T-helper 9 cell (primary cell): Measurements from ENCODE around the gene RFPL2.

Experiments
- DNase-seq: peaks from one replicate; pipeline ENCODE4 v3.0.0-alpha.2; 2020
- total RNA-seq, 2 donors: gene quantifications; one replicate each; lab custom pipeline; 2026; lab: John Stamatoyannopoulos, UW

Gene RFPL2
- 0.14 to 0.48 reads per million in 2 donors for total RNA-seq

DNA sequence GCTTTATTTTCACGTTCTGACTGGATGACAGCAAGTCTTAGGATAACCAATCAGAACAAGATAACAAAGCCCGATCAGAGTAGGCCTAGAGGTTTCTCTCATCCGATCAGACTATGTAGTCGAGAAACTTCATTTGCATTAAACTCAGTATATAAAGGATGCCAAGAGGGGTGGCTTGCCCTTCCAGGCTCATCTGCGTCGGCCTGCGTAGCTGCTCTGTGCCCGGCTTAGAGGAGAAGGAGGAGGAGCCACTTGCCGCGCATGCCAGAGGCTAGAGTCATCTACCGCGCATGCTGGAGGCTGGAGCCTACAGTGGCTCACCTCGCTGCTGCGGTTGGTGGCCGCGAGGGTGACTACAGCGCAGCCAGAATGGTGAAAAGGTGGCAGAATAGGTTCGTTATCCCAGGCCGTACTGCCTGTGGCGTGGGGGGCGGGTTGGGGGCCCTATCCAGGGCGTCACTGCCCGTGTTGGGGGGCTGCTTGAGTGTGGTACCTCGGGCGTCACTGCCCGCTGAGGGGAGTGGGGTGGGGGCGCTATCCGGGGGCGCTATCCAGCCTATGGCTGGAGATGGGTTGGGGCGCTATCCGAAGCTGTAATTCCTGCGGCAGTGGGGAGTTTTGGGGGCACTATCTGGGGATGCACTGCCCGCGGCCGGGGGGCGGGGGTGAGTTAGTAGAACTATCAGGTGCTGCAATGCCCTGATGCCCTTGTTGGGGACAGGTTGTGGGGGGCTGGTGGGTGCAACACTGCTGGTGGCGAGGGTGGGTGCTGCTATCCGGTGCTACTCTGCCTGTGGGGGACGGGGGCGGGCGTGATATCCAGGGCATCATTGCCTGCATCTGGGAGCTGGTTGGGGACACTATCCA, at the start of gene RFPL2:
TSS of gene RFPL2 (minus strand) at position 218 of the 867 bp plus-strand sequence. CDS start 2,622 bp downstream, outside the sequence.
- no peak for DNase-seq

- no peak for DNase-seq
Measured at GRCh38 chr22:32249231-32249630, 44.4 kb upstream of the RFPL2 start.

- DNase-seq = no peak
Measured at GRCh38 chr22:32248276-32248675, 43.4 kb upstream of the RFPL2 start.

DNA sequence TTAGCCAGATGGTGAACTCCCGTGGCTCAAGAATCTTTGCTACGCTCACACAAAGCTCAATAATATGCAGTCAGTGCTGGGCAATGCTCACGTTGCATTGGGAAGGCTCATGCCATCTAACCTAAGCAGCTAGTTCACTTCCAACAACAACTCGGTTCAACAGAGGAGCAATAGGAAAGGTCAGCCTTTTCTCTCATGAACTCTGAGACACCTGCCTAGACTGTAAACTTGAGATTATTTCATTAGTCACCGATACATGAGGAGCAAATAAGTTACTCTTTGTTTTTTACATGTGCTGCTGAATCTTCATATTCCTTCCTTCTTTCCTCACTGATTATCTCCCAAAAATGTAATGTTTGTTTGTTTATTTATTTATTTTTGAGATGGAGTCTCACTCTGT, 41.3 kb upstream of the RFPL2 start:
- DNase-seq = no peak

DNA sequence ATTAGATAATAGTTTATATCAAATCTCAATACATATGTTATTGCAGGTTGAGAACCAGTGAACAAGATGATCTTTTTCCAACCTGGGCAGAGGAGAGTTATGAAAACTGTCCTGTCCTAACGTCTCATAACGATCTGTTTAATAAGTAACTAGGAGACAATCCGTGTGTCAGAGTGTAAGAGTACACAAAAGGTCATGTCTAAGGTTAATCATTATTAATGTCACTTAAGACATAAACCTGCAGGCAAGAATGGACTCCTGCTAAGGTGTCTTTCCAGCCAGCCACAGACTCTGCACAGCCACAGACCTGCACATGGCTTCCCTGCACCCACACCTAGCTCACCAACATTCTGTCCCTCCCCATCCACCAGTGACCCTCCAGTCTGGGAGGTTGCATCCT, 40.2 kb upstream of the RFPL2 start:
- no peak for DNase-seq

- no peak for DNase-seq
Measured at GRCh38 chr22:32244547-32244946, 39.7 kb upstream of the RFPL2 start.

DNA sequence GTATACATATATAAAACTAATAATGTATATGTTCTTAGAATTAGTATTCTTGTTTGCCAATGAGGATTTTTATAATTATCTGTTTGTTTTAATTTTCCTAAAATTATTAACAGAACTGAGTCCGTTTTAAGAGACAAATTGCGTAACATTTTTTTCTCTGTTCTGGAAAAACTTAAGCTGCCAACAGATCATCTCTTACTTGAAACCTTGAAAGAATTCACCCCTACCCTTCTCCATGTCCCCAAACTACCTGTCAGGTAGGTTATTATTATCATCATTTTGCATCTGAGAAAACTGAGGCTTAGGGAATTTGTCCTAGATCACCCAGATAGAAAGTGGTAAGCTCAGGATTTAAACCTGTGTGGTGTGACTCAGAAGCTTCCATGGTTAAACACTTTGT, 35.6 kb upstream of the RFPL2 start:
- DNase-seq = no peak

DNA sequence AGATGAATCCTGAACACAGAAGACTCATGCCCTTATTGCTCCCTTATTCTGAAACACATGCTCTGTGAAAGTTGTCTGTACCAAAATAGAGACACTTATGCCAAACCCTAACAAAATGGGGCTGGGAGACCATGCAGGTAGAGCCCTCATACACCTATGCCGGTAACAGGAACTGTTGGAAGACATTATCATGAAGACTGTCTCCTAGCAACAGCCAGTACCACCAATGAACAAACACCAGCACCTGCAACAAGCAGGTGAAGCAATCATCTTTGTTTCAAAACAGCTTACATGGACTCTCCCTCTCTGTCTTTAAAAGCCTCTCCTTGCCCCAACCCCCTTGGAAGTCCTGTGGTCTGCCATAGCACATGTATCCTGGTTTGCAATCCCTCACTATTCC, 33.0 kb upstream of the RFPL2 start:
- DNase-seq = no peak

- no peak for DNase-seq
Measured at GRCh38 chr22:32236970-32237369, 32.1 kb upstream of the RFPL2 start.

DNA sequence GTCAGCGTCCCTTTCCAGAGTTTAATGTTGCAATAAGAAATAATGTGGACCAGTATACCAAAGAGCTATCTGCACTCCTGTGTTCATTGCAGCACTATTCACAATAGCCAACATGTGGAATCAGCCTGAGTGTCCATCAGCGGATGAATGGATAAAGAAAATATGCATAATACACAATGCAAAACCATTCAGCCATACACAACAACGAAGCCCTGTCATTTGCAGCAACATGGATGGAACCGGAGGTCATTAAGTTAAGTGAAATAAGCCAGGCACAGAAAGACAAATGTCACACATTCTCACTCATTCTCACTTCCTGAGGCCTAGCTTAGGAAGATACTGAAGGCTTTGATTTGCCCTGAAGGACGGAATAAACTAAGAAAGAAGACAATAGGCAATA, 28.2 kb upstream of the RFPL2 start:
- DNase-seq = no peak

GRCh38 chr22:32232191-32232830, 27.4 kb upstream of the RFPL2 start:
- no peak for DNase-seq

DNA sequence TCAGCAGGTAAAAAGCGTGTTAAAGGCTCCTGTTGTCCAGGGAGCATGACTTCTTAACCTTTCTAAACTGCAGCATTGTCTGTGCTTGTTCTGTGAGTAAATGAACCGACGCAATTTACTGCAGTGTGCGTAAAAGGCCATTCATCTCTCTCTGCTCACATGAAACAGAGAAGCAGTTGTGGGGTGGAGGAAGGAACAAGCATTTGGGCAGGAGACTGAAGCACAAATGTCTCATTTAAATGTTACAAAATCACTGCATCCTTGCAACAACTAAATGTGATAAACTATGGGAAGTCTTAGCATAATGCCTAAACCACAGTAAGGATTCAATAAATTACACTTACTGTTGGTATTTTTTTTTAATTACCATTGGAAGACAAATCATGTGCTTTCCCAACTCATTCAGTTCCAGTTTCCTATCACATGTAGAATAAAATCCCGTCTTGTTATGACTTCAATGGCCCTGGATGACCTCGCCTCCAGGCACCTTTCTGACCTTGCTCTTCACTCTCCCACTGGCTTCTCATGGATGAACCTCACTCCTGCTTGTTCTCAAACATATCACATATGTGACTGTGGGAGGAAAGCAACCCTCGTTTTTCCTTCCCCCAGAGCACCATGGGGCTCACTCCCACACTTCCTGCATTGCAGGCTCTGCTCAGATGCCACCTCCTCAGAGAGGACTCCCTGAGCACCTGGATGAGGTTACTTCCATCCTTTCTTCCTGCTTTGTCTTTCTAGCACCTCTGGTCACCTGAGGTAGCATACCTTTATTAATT, 21.6 kb upstream of the RFPL2 start:
- DNase-seq = no peak

DNA sequence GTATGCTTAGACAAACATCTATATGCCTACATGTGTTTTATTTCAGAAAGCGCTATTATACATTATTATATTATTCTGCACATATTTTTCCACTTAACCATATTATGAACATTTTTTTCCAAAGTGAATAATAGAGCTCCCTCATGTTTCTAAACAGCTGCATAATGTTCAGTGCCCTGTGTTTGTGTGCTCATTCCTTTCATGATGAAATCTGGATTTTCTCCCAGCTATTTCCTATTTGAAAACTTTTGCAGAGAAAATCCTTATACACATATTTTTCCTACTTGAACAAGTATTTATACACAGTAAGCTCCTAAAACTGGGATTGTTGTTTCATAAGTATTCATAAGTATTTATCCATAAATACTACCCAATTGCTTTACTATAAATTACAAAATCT, 18.1 kb upstream of the RFPL2 start:
- DNase-seq = no peak

DNA sequence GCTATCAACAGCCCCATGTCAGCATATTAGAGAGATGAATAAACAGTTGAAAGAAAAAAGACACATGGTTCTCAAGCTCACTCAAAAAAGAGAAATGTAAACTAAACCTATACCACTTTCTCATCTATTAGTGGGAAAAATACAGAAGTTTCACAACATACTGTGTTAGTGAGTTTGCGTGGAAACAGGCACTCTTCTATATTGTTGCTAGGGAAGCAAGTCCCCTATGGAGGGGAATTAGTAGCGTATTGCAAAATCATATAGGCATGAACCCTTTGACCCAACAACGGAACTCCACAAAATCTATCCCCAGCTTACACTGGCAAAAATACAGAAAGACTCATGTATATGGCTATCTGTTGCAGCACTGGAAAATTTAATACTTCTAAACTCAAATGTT, 14.2 kb upstream of the RFPL2 start:
- DNase-seq = no peak

- no peak for DNase-seq
Measured at GRCh38 chr22:32218470-32218869, 13.6 kb upstream of the RFPL2 start.

DNA sequence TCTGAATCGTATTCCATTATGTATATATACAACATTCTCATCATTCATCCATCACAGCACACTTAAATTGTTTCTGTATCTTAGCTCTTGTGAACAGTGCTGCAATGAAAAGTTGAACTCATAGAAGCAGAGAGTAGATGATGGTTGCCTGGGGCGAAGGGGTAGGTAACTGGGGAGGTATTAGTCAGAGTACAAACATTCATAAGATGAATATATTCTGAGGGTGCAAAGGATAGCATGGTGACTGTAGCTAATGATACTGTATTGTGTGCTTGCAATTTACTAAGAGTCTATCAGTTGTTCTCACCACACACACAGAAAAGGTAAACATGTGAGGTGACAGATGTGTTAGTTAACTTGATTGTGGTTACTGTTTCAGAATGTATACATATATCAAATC, 12.6 kb upstream of the RFPL2 start:
- DNase-seq = no peak

GRCh38 chr22:32216911-32217310, 12.0 kb upstream of the RFPL2 start:
- DNase-seq = no peak

DNA sequence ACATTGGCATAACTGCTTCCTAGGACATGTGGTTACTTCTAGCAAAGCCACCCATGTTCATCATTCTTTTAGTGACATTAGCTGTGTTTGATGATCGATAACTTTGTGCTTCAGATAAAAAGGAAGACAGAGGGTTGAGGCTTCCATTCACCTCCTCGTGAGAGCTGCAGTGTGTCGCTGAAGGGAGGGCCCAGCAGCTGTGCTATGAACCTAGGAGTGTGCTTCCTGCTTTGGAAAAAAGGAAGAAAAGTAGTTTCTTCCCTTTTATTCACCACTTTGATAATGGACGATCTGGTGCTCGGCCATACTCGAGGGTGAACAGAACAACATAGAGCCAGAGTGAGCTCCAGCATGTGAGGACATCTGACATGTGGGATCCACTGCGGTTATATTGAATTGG, 6.1 kb upstream of the RFPL2 start:
- no peak for DNase-seq

GRCh38 chr22:32208681-32209080, 3.8 kb upstream of the RFPL2 start:
- DNase-seq = no peak

- DNase-seq = no peak
Measured at GRCh38 chr22:32207971-32208480, 3.2 kb upstream of the RFPL2 start.

DNA sequence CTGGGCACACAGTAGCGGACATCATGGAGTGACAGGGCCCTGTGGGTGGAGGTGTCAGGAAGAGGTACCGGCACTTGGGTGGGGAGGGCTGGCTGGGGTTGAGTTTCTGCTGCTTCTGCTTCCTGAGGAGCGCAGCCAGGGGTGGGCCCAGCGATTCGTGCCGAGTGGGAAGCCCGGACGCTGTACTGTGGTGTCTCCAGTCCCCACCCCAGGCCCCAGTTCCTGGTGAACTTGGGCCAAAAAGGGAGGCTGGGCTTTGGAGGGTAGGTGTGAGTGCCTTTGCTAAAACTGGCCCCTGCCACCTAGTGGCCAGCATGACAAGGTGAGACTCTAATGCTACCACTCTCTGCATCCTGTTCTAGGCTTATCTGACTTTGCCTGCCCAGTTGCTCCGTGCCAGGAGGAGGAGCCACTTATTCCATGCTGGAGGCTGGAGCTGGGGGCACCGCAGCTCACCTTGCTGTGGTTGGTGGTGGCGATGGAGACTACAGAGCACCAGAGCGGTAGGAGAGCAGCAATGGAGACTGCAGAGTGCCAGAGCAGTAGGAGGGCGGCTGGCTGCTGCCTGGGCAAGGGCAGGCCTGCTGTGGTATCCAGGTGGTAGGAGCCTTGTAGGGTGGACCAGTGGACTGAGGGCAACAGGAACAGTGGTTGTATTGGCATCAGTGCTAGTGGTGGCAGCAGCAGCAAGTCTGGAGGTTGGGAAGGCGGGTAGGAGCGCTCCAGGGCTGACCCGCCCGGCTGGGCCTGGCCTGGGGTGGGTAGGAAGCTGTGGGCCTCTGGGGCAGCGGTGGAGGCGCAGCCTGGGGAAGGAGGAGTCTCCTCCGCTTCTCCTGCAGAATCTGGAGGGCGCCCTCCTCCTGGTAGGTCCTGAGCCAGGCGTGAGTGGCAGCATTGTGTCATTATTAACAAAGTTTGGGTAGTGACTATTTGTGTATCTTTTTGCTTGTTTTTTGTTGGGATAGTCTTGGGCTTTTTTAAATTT, 2.2 kb upstream of the RFPL2 start:
- DNase-seq = no peak
